ENCODE data around the gene MAP3K5.

The MAP3K5 gene

GRCh38 chr6:136609873-136610706, 182.2 kb downstream of the MAP3K5 start:
- in situ Hi-C loops (cut with HindIII; ENCODE audit: low sequenced_read_pairs) = no loop called here
- no peak overlapping the region for H3K4me3 ChIP-seq (ENCODE audit: low read depth, low read length)
- TF ChIP-seq CTCF (IDR thresholded peaks at IDR 0.05; ENCODE audit: low read depth, low read length, missing control alignments) = no peak
- DNase-seq (ENCODE audit: low read depth) = peak; percentile 98

GRCh38 chr6:136608991-136609390, 183.3 kb downstream of the MAP3K5 start:
- peak; percentile 48 for DNase-seq (ENCODE audit: low read depth)
- no peak for TF ChIP-seq CTCF (IDR thresholded peaks at IDR 0.05; ENCODE audit: low read depth, low read length, missing control alignments)
- in situ Hi-C loops (cut with HindIII; ENCODE audit: low sequenced_read_pairs) = no loop called here
- H3K4me3 ChIP-seq (ENCODE audit: low read depth, low read length) = no peak overlapping the region

GRCh38 chr6:136607932-136608772, 184.1 kb downstream of the MAP3K5 start:
- H3K4me3 ChIP-seq (ENCODE audit: low read depth, low read length) = no peak overlapping the region
- TF ChIP-seq CTCF (IDR thresholded peaks at IDR 0.05; ENCODE audit: low read depth, low read length, missing control alignments) = peak; percentile 78
- no peak for DNase-seq (ENCODE audit: low read depth)
- in situ Hi-C loops (cut with HindIII; ENCODE audit: low sequenced_read_pairs) = no loop called here

GRCh38 chr6:136607204-136607931, 184.9 kb downstream of the MAP3K5 start:
- in situ Hi-C loops (cut with HindIII; ENCODE audit: low sequenced_read_pairs) = no loop called here
- DNase-seq (ENCODE audit: low read depth) = no peak
- H3K4me3 ChIP-seq (ENCODE audit: low read depth, low read length) = no peak overlapping the region
- no peak for TF ChIP-seq CTCF (IDR thresholded peaks at IDR 0.05; ENCODE audit: low read depth, low read length, missing control alignments)

- DNase-seq (ENCODE audit: low read depth) = no peak
- H3K4me3 ChIP-seq (ENCODE audit: low read depth, low read length) = no peak overlapping the region
- no peak for TF ChIP-seq CTCF (IDR thresholded peaks at IDR 0.05; ENCODE audit: low read depth, low read length, missing control alignments)
- in situ Hi-C loops (cut with HindIII; ENCODE audit: low sequenced_read_pairs) = no loop called here
These were observed 187.3 kb downstream of the MAP3K5 start for GRCh38 chr6:136604928-136605510.

- no peak for DNase-seq (ENCODE audit: low read depth)
- H3K4me3 ChIP-seq (ENCODE audit: low read depth, low read length) = no peak overlapping the region
- no peak for TF ChIP-seq CTCF (IDR thresholded peaks at IDR 0.05; ENCODE audit: low read depth, low read length, missing control alignments)
- in situ Hi-C loops (cut with HindIII; ENCODE audit: low sequenced_read_pairs) = no loop called here
These were observed 187.9 kb downstream of the MAP3K5 start for GRCh38 chr6:136604328-136604825.
